CD14-positive monocyte (primary cell): ENCODE measurements around the gene ACBD4. TPM values are rescaled to one million over a fixed set of nuclear protein-coding genes. Genes with fewer than 3 reads are reported as not detected.

Experiments
- DNase-seq, 3 donors: peaks; one replicate each; pipeline ENCODE4 v3.0.0-alpha.2; 2011 to 2022
- H2AFZ ChIP-seq: 2 replicates; pipeline ENCODE4 v1.6.0; 2012; ENCODE audit warnings: mild to moderate bottlenecking, low read depth, low read length, inconsistent platforms; ENCODE audit not compliant: insufficient read depth, poor library complexity, severe bottlenecking
- H3K27ac ChIP-seq, 2 donors: 1 replicate in 1 of 2; 2 replicates in 1 of 2; pipeline ENCODE4 v1.5.1; 2012 to 2013; ENCODE audit warnings: low read length in 2 of 2, control low read depth in 1 of 2, inconsistent platforms in 1 of 2, low read depth in 1 of 2, mild to moderate bottlenecking in 1 of 2
- H3K27me3 ChIP-seq, 2 donors: one replicate each; pipeline versions ENCODE4 v1.6.0 to v1.6.1; 2011 to 2013; ENCODE audit warnings: low read length in 2 of 2; ENCODE audit not compliant: control insufficient read depth in 2 of 2, insufficient read depth in 2 of 2
- H3K36me3 ChIP-seq, 2 donors: replicated peaks in 1 of 2; 1 replicate in 1 of 2; 2 replicates in 1 of 2; pipeline versions ENCODE4 v1.5.1 to v1.6.1; 2012 to 2013; ENCODE audit warnings: low read length in 2 of 2, control low read depth in 1 of 2, inconsistent platforms in 1 of 2, mild to moderate bottlenecking in 1 of 2; ENCODE audit not compliant: insufficient read depth in 2 of 2, control insufficient read depth in 1 of 2
- H3K4me1 ChIP-seq, 2 donors: 1 replicate in 1 of 2; 2 replicates in 1 of 2; pipeline versions ENCODE4 v1.5.1 to v1.6.1; 2012 to 2013; ENCODE audit warnings: low read length in 2 of 2, control low read depth in 1 of 2, inconsistent platforms in 1 of 2, mild to moderate bottlenecking in 1 of 2, moderate library complexity in 1 of 2; ENCODE audit not compliant: insufficient read depth in 2 of 2, control insufficient read depth in 1 of 2
- H3K4me2 ChIP-seq: replicated peaks from 2 replicates; pipeline ENCODE3; 2012; ENCODE audit warnings: low read length, moderate library complexity, mild to moderate bottlenecking; ENCODE audit not compliant: poor library complexity, severe bottlenecking; ENCODE audit errors: extremely low read depth
- H3K4me3 ChIP-seq, 3 experiments: fragments of 200-600 bp in 1 of 3; sonication (generic) in 1 of 3; replicated peaks in 1 of 3; 1 replicate in 2 of 3; 2 replicates in 1 of 3; pipeline ENCODE4 v1.5.1; 2011 to 2013; ENCODE audit warnings: low read length in 3 of 3, mild to moderate bottlenecking in 3 of 3, control low read depth in 2 of 3, low read depth in 2 of 3, inconsistent platforms in 1 of 3, moderate library complexity in 1 of 3
- H3K79me2 ChIP-seq: 2 replicates; pipeline ENCODE4 v1.6.0; 2012; ENCODE audit warnings: mild to moderate bottlenecking, control low read depth, inconsistent platforms, low read length, moderate library complexity; ENCODE audit not compliant: insufficient read depth
- H3K9ac ChIP-seq: 2 replicates; pipeline ENCODE4 v1.6.0; 2017; ENCODE audit warnings: low read length, mild to moderate bottlenecking; ENCODE audit not compliant: insufficient read depth, poor library complexity, severe bottlenecking
- H3K9me3 ChIP-seq, 2 donors: replicated peaks in 1 of 2; 1 replicate in 1 of 2; 2 replicates in 1 of 2; pipeline versions ENCODE4 v1.5.1 to v1.6.1; 2012 to 2013; ENCODE audit warnings: low read length in 2 of 2, control low read depth in 1 of 2; ENCODE audit not compliant: control insufficient read depth in 1 of 2, insufficient read depth in 1 of 2
- H4K20me1 ChIP-seq: 2 replicates; pipeline ENCODE4 v1.6.0; 2012; ENCODE audit warnings: mild to moderate bottlenecking, low read length, control low read depth, moderate library complexity; ENCODE audit not compliant: insufficient read depth
- H3K27ac Mint-ChIP-seq, 7 donors: one replicate each; pipeline ENCODE4 v1.8.0; 2020; ENCODE audit warnings: mild to moderate bottlenecking in 7 of 7, mixed read lengths in 7 of 7, moderate library complexity in 6 of 7, inconsistent platforms in 2 of 7
- H3K27me3 Mint-ChIP-seq, 3 donors: one replicate each; pipeline ENCODE4 v1.8.0; 2021 to 2022; ENCODE audit warnings: low read depth in 3 of 3, mild to moderate bottlenecking in 3 of 3, mixed read lengths in 3 of 3, moderate library complexity in 3 of 3, inconsistent platforms in 1 of 3
- H3K36me3 Mint-ChIP-seq, 2 donors: one replicate each; pipeline ENCODE4 v1.8.0; 2020; ENCODE audit warnings: mixed read lengths in 2 of 2, inconsistent platforms in 1 of 2, mild to moderate bottlenecking in 1 of 2
- H3K4me1 Mint-ChIP-seq: one replicate; pipeline ENCODE4 v1.8.0; 2020; ENCODE audit warnings: mild to moderate bottlenecking, mixed read lengths
- H3K4me3 Mint-ChIP-seq, 2 donors: one replicate each; pipeline ENCODE4 v1.8.0; 2020; ENCODE audit warnings: mild to moderate bottlenecking in 2 of 2, mixed read lengths in 2 of 2, moderate library complexity in 1 of 2
- H3K9me3 Mint-ChIP-seq, 7 donors: one replicate each; pipeline ENCODE4 v1.8.0; 2020 to 2022; ENCODE audit warnings: mixed read lengths in 7 of 7, mild to moderate bottlenecking in 6 of 7, moderate library complexity in 6 of 7, inconsistent platforms in 2 of 7
- WGBS: methylation state at CpG from one replicate; pipeline ENCODE4 v1.1.5; 2013; ENCODE audit warnings: missing lambda C conversion rate; ENCODE audit not compliant: insufficient coverage; 5-methylcytosine and 5-hydroxymethylcytosine counted together
- intact Hi-C, 2 donors: fragments of 100-400 bp; cut with micrococcal nuclease; formaldehyde crosslinking; loops; one replicate each; pipeline versions ENCODE4 v1.15.0 to v1.15.1; 2023
- polyA plus RNA-seq, 3 donors: library from polyadenylated mRNA; depleted of rRNA in 1 of 3; unstranded in 2 of 3; stranded (reverse) in 1 of 3; fragments of 300-500 nt in 2 of 3; fragments of >200 nt in 1 of 3; fragmentation: Illumina TruSeq in 2 of 3; gene quantifications; 1 replicate in 2 of 3; 2 replicates in 1 of 3; pipeline ENCODE4 v1.2.3, GENCODE V29; 2012 to 2021
- TF ChIP-seq, protein P1 (sequence below): fragments of 200-600 bp; IDR thresholded peaks from one replicate; pipeline ENCODE4 v1.8.0; 2022; ENCODE audit warnings: antibody characterized with exemption, mild to moderate bottlenecking

The ACBD4 gene
- polyA plus RNA-seq, 3 donors, result 4.8 to 7.4 (median 6.2) TPM

DNA sequence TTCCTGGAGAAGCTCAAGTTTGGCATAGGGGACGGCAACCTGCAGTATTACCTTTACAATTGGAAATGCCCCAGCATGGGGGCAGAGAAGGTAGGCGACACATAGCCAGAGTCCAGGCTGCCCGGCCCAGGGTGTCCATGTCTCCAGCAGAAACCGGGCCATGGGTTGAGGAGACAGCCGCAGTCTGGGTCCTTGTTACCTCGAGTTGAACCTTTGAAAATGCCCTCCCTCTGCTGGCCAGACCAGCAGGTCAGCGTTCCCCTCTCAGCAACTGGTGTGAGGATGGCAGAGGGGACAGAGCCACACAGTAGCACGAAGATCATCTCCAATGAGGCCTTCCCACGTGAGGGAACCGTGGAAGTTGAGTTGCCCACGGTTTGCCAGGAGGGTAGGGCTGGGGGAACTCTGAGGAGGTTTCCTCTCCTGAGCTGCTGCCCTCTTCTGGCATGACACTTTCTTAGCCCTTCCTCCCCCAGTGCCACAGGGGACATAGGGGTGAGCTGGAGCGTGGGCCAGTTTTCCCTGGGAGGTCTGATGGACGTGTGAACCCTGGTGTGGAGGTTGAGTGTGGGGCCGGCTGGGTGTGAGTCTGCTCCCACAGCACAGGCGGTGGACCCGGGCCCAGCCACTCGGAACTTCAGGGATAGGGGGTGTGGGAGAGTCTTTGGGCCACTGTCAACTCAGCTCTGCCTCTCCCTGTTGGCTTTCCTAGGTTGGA is 30.4 kb upstream of the ACBD4 start:
- intact Hi-C loops, result no loop called here
- H3K27me3 ChIP-seq, result no peaks in the 10 kb centered on the region
- no peaks in the 10 kb centered on the region for H3K4me1 ChIP-seq
- no peak overlapping the region for H3K27ac ChIP-seq
- Mint-ChIP-seq H3K4me3 (no peak overlapping the region), H3K4me1 (no peaks in the 10 kb centered on the region), H3K27me3 (peaks cover 0 to 1% (median 1%) of the 10 kb centered on the region in 3 donors), H3K27ac (peak overlapping the region in 1 of 7 donors; percentile 55), H3K36me3 (peaks cover 72 to 88% of the 10 kb centered on the region in 2 donors), H3K9me3 (no peaks in the 10 kb centered on the region)
- H3K4me3 ChIP-seq, result no peak overlapping the region
- DNase-seq, result no peak
- H3K9me3 ChIP-seq, result no peaks in the 10 kb centered on the region
- no peak overlapping the region for H2AFZ ChIP-seq
- no peaks in the 10 kb centered on the region for H3K79me2 ChIP-seq
- TF ChIP-seq, protein P1, sequence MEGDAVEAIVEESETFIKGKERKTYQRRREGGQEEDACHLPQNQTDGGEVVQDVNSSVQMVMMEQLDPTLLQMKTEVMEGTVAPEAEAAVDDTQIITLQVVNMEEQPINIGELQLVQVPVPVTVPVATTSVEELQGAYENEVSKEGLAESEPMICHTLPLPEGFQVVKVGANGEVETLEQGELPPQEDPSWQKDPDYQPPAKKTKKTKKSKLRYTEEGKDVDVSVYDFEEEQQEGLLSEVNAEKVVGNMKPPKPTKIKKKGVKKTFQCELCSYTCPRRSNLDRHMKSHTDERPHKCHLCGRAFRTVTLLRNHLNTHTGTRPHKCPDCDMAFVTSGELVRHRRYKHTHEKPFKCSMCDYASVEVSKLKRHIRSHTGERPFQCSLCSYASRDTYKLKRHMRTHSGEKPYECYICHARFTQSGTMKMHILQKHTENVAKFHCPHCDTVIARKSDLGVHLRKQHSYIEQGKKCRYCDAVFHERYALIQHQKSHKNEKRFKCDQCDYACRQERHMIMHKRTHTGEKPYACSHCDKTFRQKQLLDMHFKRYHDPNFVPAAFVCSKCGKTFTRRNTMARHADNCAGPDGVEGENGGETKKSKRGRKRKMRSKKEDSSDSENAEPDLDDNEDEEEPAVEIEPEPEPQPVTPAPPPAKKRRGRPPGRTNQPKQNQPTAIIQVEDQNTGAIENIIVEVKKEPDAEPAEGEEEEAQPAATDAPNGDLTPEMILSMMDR, result no peak
- H3K36me3 ChIP-seq, result peaks cover 77 to 87% of the 10 kb centered on the region in 2 donors
- H4K20me1 ChIP-seq, result peaks cover 50% of the 10 kb centered on the region
- no peak overlapping the region for H3K4me2 ChIP-seq
- WGBS, result 95% methylated on average over 9 of the region's 17 CpGs
- H3K9ac ChIP-seq, result no peak overlapping the region

DNA sequence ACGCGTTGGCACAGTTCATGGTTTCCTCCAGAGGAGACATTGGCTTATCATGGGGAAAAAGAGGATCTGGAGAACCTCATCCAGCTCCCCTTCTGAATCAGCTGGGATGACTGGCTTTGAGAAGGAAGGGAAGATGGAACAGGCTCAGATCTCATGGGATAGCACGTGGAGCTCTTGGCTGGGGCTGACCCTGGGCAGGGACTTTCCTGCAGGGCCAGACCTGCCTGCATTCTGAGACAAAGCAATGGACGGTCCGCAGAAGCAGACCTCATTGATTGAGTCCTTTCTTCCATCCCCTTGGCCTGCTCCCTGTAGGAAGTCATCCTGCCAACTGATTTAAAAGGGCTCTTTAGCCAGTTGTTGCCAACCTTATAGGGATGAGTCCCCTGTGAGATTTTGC is 29.4 kb upstream of the ACBD4 start:
- intact Hi-C loops, result no loop called here
- Mint-ChIP-seq H3K27ac (no peak overlapping the region), H3K9me3 (no peaks in the 10 kb centered on the region), H3K4me1 (no peaks in the 10 kb centered on the region), H3K4me3 (no peak overlapping the region), H3K36me3 (peaks cover 72 to 81% of the 10 kb centered on the region in 2 donors), H3K27me3 (peaks cover 0 to 3% (median 1%) of the 10 kb centered on the region in 3 donors)
- Histone ChIP-seq H2AFZ (no peak overlapping the region), H3K4me3 (no peak overlapping the region), H3K27me3 (no peaks in the 10 kb centered on the region), H3K79me2 (no peaks in the 10 kb centered on the region), H3K4me2 (no peak overlapping the region), H3K9ac (no peak overlapping the region), H4K20me1 (peaks cover 50% of the 10 kb centered on the region), H3K36me3 (peaks cover 77 to 83% of the 10 kb centered on the region in 2 donors), H3K4me1 (no peaks in the 10 kb centered on the region), H3K9me3 (no peaks in the 10 kb centered on the region), H3K27ac (no peak overlapping the region)
- DNase-seq, result no peak
- TF ChIP-seq, protein P1, result no peak
- 100% methylated on average over 4 of the region's 5 CpGs for WGBS
